GM12891 (cell line): Measurements from ENCODE around the gene NGDN.

Experiments
- POLR2A ChIP-seq: IDR thresholded peaks from 2 replicates; pipeline ENCODE4 v1.6.1; 2011; ENCODE audit warnings: low read depth, low read length, control low read depth
- POLR2AphosphoS5 ChIP-seq: IDR thresholded peaks from 2 replicates; pipeline ENCODE4 v1.6.1; 2011; ENCODE audit warnings: low read depth, low read length, control low read depth
- POU2F2 ChIP-seq: IDR thresholded peaks from 2 replicates; pipeline ENCODE4 v1.6.1; 2011; ENCODE audit warnings: low read depth, mild to moderate bottlenecking, control low read depth, low read length, moderate library complexity
- TAF1 ChIP-seq: IDR thresholded peaks from 2 replicates; pipeline ENCODE4 v1.6.1; 2011; ENCODE audit warnings: low read depth, low read length, control low read depth

- TF ChIP-seq POLR2A (no peak), POU2F2 (no peak), TAF1 (no peak), POLR2AphosphoS5 (no peak)
These were observed 19.1 kb upstream of the NGDN start for GRCh38 chr14:23450379-23450778.
